ENCODE measurements around the gene UGT1A6. TPM values are rescaled to one million over a fixed set of nuclear protein-coding genes. Genes with fewer than 3 reads are reported as not detected.

Gene UGT1A6
- total RNA-seq, 4 donors from 2014 or later, result 0.82 TPM; not detected in 3

DNA sequence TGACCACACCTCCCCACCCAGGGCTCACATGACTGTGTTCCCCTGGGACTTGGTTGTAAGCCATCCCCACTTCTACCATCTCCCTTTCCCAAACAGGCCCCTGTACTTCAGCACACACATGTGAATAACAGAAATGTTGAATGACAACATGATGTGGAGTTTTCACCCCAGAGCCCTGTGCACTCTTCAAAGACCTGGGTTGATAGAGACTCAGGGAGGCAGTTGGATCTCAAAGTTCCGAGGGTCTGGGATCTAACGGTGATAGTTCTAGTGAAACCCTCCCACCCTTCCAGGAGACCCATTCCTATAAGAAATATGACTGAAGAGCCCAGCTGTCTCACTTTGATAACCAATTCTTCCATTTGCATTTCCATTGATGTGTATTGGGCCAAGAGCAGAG is 85.3 kb downstream of the UGT1A6 start, which contains the start of gene MROH2A:
Gene MROH2A, plus strand, starts transcription at position 301 of the 400 bp plus-strand sequence. CDS start 1,029 bp downstream, outside the sequence.
- no peak for ATAC-seq (ENCODE audit: low FRiP score)
- no peak for TF ChIP-seq CTCF (IDR thresholded peaks at IDR 0.05)
- DNase-seq (ENCODE audit: low spot score), result no peak

GRCh38 chr2:233779722-233780121 is 87.0 kb downstream of the UGT1A6 start:
- TF ChIP-seq CTCF (IDR thresholded peaks at IDR 0.05), result no peak
- ATAC-seq (ENCODE audit: low FRiP score), result no peak
- DNase-seq (ENCODE audit: low spot score), result no peak

GRCh38 chr2:233780771-233781170 is 88.1 kb downstream of the UGT1A6 start:
- TF ChIP-seq CTCF (IDR thresholded peaks at IDR 0.05), result no peak
- ATAC-seq (ENCODE audit: low FRiP score) (no peak), DNase-seq (ENCODE audit: low spot score) (no peak)

GRCh38 chr2:233789554-233789953 is 96.9 kb downstream of the UGT1A6 start:
- DNase-seq (ENCODE audit: low spot score), result no peak

GRCh38 chr2:233791151-233791882 is 98.6 kb downstream of the UGT1A6 start:
- no peak for ATAC-seq (ENCODE audit: low FRiP score)
- no peak for TF ChIP-seq CTCF (IDR thresholded peaks at IDR 0.05)
- DNase-seq (ENCODE audit: low spot score), result no peak

More at GRCh38 chr2:233789554-233789953, 96.9 kb downstream of the UGT1A6 start:
- TF ChIP-seq CTCF (IDR thresholded peaks at IDR 0.05), result no peak
- no peak for ATAC-seq (ENCODE audit: low FRiP score)

- DNase-seq (ENCODE audit: low spot score) (no peak), ATAC-seq (ENCODE audit: low FRiP score) (no peak)
- TF ChIP-seq CTCF (IDR thresholded peaks at IDR 0.05), result no peak
Measured at GRCh38 chr2:233791883-233792329, 99.2 kb downstream of the UGT1A6 start.

GRCh38 chr2:233792720-233793119 is 100.0 kb downstream of the UGT1A6 start:
- DNase-seq (ENCODE audit: low spot score), result no peak
- no peak for ATAC-seq (ENCODE audit: low FRiP score)
- TF ChIP-seq CTCF (IDR thresholded peaks at IDR 0.05), result no peak

All from omental fat pad (tissue), 4 donors.